ENCODE data around the gene ARHGAP27.
"Not testable (repeated sequence)": the region's sequence is repeated elsewhere in the genome, so short reads cannot be mapped to it uniquely, and the experiment has no call there.

ARHGAP27 gene

DNA sequence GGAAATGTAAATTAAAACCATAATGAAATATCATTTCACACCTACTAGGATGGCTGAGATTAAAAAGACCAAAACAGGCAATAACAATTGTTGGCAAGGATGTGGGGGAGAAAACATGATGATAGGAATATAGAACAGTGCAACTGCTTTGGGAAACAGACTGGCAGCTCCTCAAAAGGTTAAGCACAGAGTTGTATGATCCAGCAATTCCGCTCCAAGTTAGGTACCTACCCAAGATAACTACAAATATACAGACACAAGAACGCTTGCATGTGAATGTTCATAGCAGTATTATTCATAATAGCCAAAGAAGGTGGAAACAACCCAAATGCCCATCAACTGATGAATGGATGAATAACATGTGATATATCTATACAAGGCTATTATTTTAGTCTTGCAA, 80.8 kb downstream of the ARHGAP27 start:
- DNase-seq, result no peak

- DNase-seq, result no peak
Observed at GRCh38 chr17:45347444-45347843, 85.2 kb downstream of the ARHGAP27 start.

GRCh38 chr17:45346216-45347015, 86.3 kb downstream of the ARHGAP27 start:
- no peak for DNase-seq

GRCh38 chr17:45345554-45346215, 87.0 kb downstream of the ARHGAP27 start:
- no peak for DNase-seq

GRCh38 chr17:45345246-45345553, 87.5 kb downstream of the ARHGAP27 start:
- no peak for DNase-seq

DNA sequence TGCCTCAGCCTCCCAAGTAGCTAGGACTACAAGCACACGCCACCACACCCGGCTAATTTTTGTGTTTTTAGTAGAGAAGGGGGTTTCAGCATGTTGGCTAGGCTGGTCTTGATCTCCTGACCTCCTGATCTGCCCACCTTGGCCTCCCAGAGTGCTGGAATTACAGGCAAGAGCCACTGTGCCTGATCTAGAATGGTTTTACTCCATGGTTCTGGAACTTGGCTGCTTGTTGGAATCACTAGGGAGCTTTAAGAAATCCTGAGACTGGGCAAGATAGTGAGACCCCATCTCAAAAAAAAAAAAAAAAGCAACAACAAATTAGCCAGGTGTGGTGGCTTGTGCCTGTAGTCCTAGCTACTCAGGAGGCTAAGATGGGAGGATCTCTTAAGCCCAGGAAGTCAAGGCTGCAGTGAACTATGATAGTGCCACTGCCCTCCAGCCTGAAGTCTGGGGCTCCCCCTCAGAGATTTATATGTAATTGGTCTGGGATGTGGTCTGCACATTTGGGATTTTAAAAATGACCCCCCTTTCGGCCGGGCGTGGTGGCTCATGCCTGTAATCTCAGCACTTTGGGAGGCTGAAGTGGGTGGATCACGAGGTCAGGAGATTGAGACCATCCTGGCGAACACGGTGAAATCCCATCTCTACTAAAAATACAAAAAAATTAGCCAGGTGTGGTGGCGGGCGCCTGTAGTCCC, 88.6 kb downstream of the ARHGAP27 start:
- DNase-seq, result not testable (repeated sequence)

Measured in NCI-H2227 treated with DMSO at 0.1 percent for 48 hours (cell line).